Psoas muscle (tissue), 8 donors: ENCODE measurements around the gene OBSCN. TPM values are rescaled to one million over a fixed set of nuclear protein-coding genes. Genes with fewer than 3 reads are reported as not detected.
A peak's percentile ranks its signal among the peaks of the same experiment; 100 is the strongest.

Experiments used
- ATAC-seq, 4 donors: fragments of 200-7000 bp; cut with Tn5 transposase; one replicate each; pipeline ENCODE4 v1.9.1; 2020; ENCODE audit warnings: moderate library complexity in 3 of 4, mild to moderate bottlenecking in 2 of 4
- DNase-seq, 2 donors: peaks; one replicate each; pipeline ENCODE4 v3.0.0-alpha.2; 2020
- H3K27ac ChIP-seq: fragments of 200-600 bp; one replicate; pipeline ENCODE4 v1.8.0; 2022
- H3K27me3 ChIP-seq, 3 donors: fragments of 200-600 bp in 1 of 3; one replicate each; pipeline versions ENCODE4 v1.6.1 to v1.8.0; 2013 to 2022; ENCODE audit warnings: low read length in 2 of 3, mild to moderate bottlenecking in 2 of 3, moderate library complexity in 1 of 3; ENCODE audit not compliant: insufficient read depth in 3 of 3
- H3K36me3 ChIP-seq, 2 donors: fragments of 200-600 bp in 1 of 2; one replicate each; pipeline versions ENCODE4 v1.6.1 to v1.8.0; 2013 to 2022; ENCODE audit warnings: low read depth in 1 of 2, mild to moderate bottlenecking in 1 of 2, moderate library complexity in 1 of 2; ENCODE audit not compliant: insufficient read depth in 1 of 2
- H3K4me1 ChIP-seq: fragments of 200-600 bp; one replicate; pipeline ENCODE4 v1.8.0; 2022
- H3K4me3 ChIP-seq: fragments of 200-600 bp; one replicate; pipeline ENCODE4 v1.8.0; 2022; ENCODE audit warnings: mild to moderate bottlenecking
- H3K9me3 ChIP-seq: fragments of 200-600 bp; one replicate; pipeline ENCODE4 v1.8.0; 2022
- CTCF ChIP-seq: fragments of 200-600 bp; IDR thresholded peaks from one replicate; pipeline ENCODE4 v1.8.0; 2022; ENCODE audit warnings: antibody characterized with exemption
- WGBS, 3 donors: extraction: QIAGEN DNeasy Blood & Tissue Kit; methylation state at CpG; one replicate each; pipeline versions ENCODE4 v1.1.6 to v1.1.7; 2013; 5-methylcytosine and 5-hydroxymethylcytosine counted together
- intact Hi-C, 2 donors: fragments of 100-400 bp; cut with DNase I; formaldehyde crosslinking; loops; one replicate each; pipeline versions ENCODE4 v1.11.0 to v1.14.2; 2022
- polyA plus RNA-seq, 3 donors: library from polyadenylated mRNA; stranded (reverse); fragments of 200-250 nt; gene quantifications; one replicate each; pipeline ENCODE4 v1.2.3, GENCODE V29; 2013
- total RNA-seq, 4 donors: library from RNA; stranded (reverse); fragmentation: NEBNext Ultra II Directional in 2 of 4; extraction: Animal tissue kit (Norgen Biotek cat#: 25700) in 2 of 4; gene quantifications; one replicate each; pipeline versions ENCODE4 v1.2.1 to v1.2.4, GENCODE V29; 2021 to 2023
- donor health status: healthy with polysubstance abuse.
- donor health status: DM: no; HTN: no; CAD: no; lungs with moderate emphysema.
- donor health status: Bipolar disorder and iron deficiency.
- donor health status: healthy.
- donor health status: DM: yes; HTN: yes; CAD: no.
- donor health status: DM: no; HTN: no; CAD: no.
- donor health status: DM: no; HTN: no; CAD: no.
- donor health status: DM: yes; HTN: yes; CAD: no.

OBSCN gene
- total and polyA plus RNA-seq, 7 donors = 397 to 1,869 (median 1,061) TPM

GRCh38 chr1:228210712-228211530 lies 3.1 kb downstream of the OBSCN start:
- peak overlapping the region; percentile 91 for H3K4me3 ChIP-seq
- no peaks in the 10 kb centered on the region for H3K27me3 ChIP-seq
- WGBS, 3 donors = 46 to 55% (median 50%) methylated on average over 16 of the region's 16 CpGs
- H3K9me3 ChIP-seq = no peaks in the 10 kb centered on the region
- peaks cover 0 to 27% of the 10 kb centered on the region in 2 donors for H3K36me3 ChIP-seq
- peaks cover 61% of the 10 kb centered on the region for H3K4me1 ChIP-seq
- intact Hi-C loops = loop anchor here in 1 of 2 donors (5.0 to 10.0 kb wide), 2 partner anchors 66 to 274 kb away; partner anchors contain the start of gene RNF187
- H3K27ac ChIP-seq = peak overlapping the region; percentile 99
- TF ChIP-seq CTCF = no peak
- no peak for ATAC-seq
- no peak for DNase-seq

- peak overlapping the region; percentile 91 for H3K4me3 ChIP-seq
- whole genome bisulfite sequencing, 3 donors = 32 to 48% (median 38%) methylated on average over 86 to 96 of the region's 96 CpGs
Observed at GRCh38 chr1:228211531-228212414, 3.9 kb downstream of the OBSCN start.

GRCh38 chr1:228212415-228212965 lies 4.6 kb downstream of the OBSCN start:
- intact Hi-C loops = loop anchor here in 1 of 2 donors (5.0 to 10.0 kb wide), 2 partner anchors 65 to 272 kb away; partner anchors contain the start of gene RNF187
- ATAC-seq (no peak), DNase-seq (peak in 1 of 2 donors; percentile 78)
- WGBS, 3 donors = 6 to 9% (median 8%) methylated on average over 37 to 66 of the region's 66 CpGs
- TF ChIP-seq CTCF = no peak
- peaks cover 57% of the 10 kb centered on the region for H3K4me1 ChIP-seq
- H3K9me3 ChIP-seq = no peaks in the 10 kb centered on the region
- H3K27ac ChIP-seq = peak overlapping the region; percentile 99
- no peaks in the 10 kb centered on the region for H3K27me3 ChIP-seq
- peak overlapping the region; percentile 91 for H3K4me3 ChIP-seq
- H3K36me3 ChIP-seq = peaks cover 0 to 38% of the 10 kb centered on the region in 2 donors

More at GRCh38 chr1:228211531-228212414, 3.9 kb downstream of the OBSCN start:
- intact Hi-C loops = loop anchor here in 1 of 2 donors (5.0 to 10.0 kb wide), 2 partner anchors 66 to 273 kb away; partner anchors contain the start of gene RNF187
- Histone ChIP-seq H3K36me3 (peaks cover 0 to 31% of the 10 kb centered on the region in 2 donors), H3K27ac (peak overlapping the region; percentile 99), H3K9me3 (no peaks in the 10 kb centered on the region), H3K27me3 (no peaks in the 10 kb centered on the region), H3K4me1 (peaks cover 57% of the 10 kb centered on the region)
- no peak for ATAC-seq
- DNase-seq = no peak
- TF ChIP-seq CTCF = no peak

GRCh38 chr1:228212966-228213844 lies 5.4 kb downstream of the OBSCN start:
- H3K36me3 ChIP-seq = peaks cover 0 to 45% of the 10 kb centered on the region in 2 donors
- peak; percentile 20 to 41 (median 30) for ATAC-seq
- peak overlapping the region; percentile 91 for H3K4me3 ChIP-seq
- no peaks in the 10 kb centered on the region for H3K27me3 ChIP-seq
- 1 to 2% (median 2%) methylated on average over 51 to 67 of the region's 67 CpGs for WGBS, 3 donors
- TF ChIP-seq CTCF = peak; percentile 40
- peak; percentile 86 to 93 for DNase-seq
- H3K27ac ChIP-seq = peak overlapping the region; percentile 99
- no peaks in the 10 kb centered on the region for H3K9me3 ChIP-seq
- intact Hi-C loops = loop anchor here in 1 of 2 donors (5.0 to 10.0 kb wide), 2 partner anchors 64 to 272 kb away; partner anchors contain the start of gene RNF187
- peaks cover 62% of the 10 kb centered on the region for H3K4me1 ChIP-seq
